Common myeloid progenitor, CD34-positive (primary cell): ENCODE data around the gene MTHFD2. TPM values are rescaled to one million over a fixed set of nuclear protein-coding genes. Genes with fewer than 3 reads are reported as not detected.

Experiments used
- CTCF ChIA-PET: fragments of 350-600 bp; sonication (Branson Sonifier 250); formaldehyde crosslinking; loops from one replicate; lab custom pipeline; 2021; ENCODE audit warnings: antibody characterized with exemption; lab: Charles Lee
- POLR2A ChIA-PET: fragments of 350-600 bp; sonication (Branson Sonifier 250); formaldehyde crosslinking; loops from one replicate; lab custom pipeline; 2021; ENCODE audit warnings: antibody characterized with exemption; lab: Charles Lee
- DNase-seq, 3 donors: peaks; one replicate each; pipeline versions ENCODE4 v3.0.0 to v3.0.0-alpha.2; 2013
- H3K27ac ChIP-seq, 2 experiments: 1 replicate in 1 of 2; 2 replicates in 1 of 2; pipeline ENCODE4 v1.7.0; 2013; ENCODE audit warnings: inconsistent platforms in 2 of 2, low read length in 2 of 2, mild to moderate bottlenecking in 2 of 2, low read depth in 1 of 2, moderate library complexity in 1 of 2; ENCODE audit not compliant: severe bottlenecking in 2 of 2, insufficient read depth in 1 of 2, poor library complexity in 1 of 2
- H3K27me3 ChIP-seq, 5 experiments: replicated peaks in 2 of 5; 1 replicate in 3 of 5; 2 replicates in 2 of 5; pipeline versions ENCODE4 v1.6.1 to v1.7.0; 2013; ENCODE audit warnings: low read length in 4 of 5, mild to moderate bottlenecking in 2 of 5, moderate library complexity in 2 of 5, inconsistent platforms in 1 of 5; ENCODE audit not compliant: insufficient read depth in 5 of 5, control insufficient read depth in 4 of 5
- H3K36me3 ChIP-seq, 4 experiments: 1 replicate in 2 of 4; 2 replicates in 2 of 4; pipeline versions ENCODE4 v1.6.1 to v1.7.0; 2013; ENCODE audit warnings: low read length in 3 of 4, control low read depth in 1 of 4, mild to moderate bottlenecking in 1 of 4; ENCODE audit not compliant: control insufficient read depth in 4 of 4, insufficient read depth in 4 of 4
- H3K4me1 ChIP-seq, 4 experiments: 1 replicate in 3 of 4; 2 replicates in 1 of 4; pipeline versions ENCODE4 v1.6.1 to v1.7.1; 2013; ENCODE audit warnings: low read length in 3 of 4, mild to moderate bottlenecking in 3 of 4, control low read depth in 1 of 4, inconsistent platforms in 1 of 4, moderate library complexity in 1 of 4; ENCODE audit not compliant: control insufficient read depth in 4 of 4, insufficient read depth in 4 of 4; ENCODE audit errors: control extremely low read depth in 1 of 4
- H3K4me3 ChIP-seq, 7 experiments: 1 replicate in 4 of 7; 2 replicates in 3 of 7; pipeline versions ENCODE4 v1.5.1 to v1.7.0; 2013; ENCODE audit warnings: mild to moderate bottlenecking in 7 of 7, low read length in 6 of 7, moderate library complexity in 6 of 7, inconsistent platforms in 2 of 7, low read depth in 2 of 7, control low read depth in 1 of 7; ENCODE audit not compliant: insufficient read depth in 4 of 7, control insufficient read depth in 1 of 7; ENCODE audit errors: extremely low read depth in 1 of 7
- H3K9me3 ChIP-seq, 5 experiments: 1 replicate in 4 of 5; 2 replicates in 1 of 5; pipeline versions ENCODE4 v1.6.1 to v1.7.1; 2013; ENCODE audit warnings: low read length in 4 of 5, mild to moderate bottlenecking in 2 of 5, inconsistent platforms in 1 of 5, low read depth in 1 of 5, moderate library complexity in 1 of 5; ENCODE audit not compliant: control insufficient read depth in 4 of 5, insufficient read depth in 2 of 5; ENCODE audit errors: control extremely low read depth in 1 of 5
- WGBS: methylation state at CpG from one replicate; pipeline ENCODE4 v1.1.5; 2013; ENCODE audit not compliant: insufficient coverage; 5-methylcytosine and 5-hydroxymethylcytosine counted together
- polyA plus RNA-seq: library from polyadenylated mRNA; unstranded; fragments of 120-200 nt; gene quantifications from one replicate; pipeline ENCODE4 v1.2.1, GENCODE V29; 2013

Gene MTHFD2
- 40.7 TPM for polyA plus RNA-seq

GRCh38 chr2:74198461-74199274, at the start of gene MTHFD2:
Gene MTHFD2 (plus strand): TSS chr2:74198615. CDS start chr2:74198642, 27 bp downstream.
- H3K9me3 ChIP-seq: no peaks in the 10 kb centered on the region
- peaks cover 0 to 35% (median 21%) of the 10 kb centered on the region in 4 experiments for H3K4me1 ChIP-seq
- H3K27me3 ChIP-seq: no peaks in the 10 kb centered on the region
- H3K27ac ChIP-seq: peak within 1 kb of the TSS; percentile 77 to 94
- ChIA-PET POLR2A (interaction anchor here (0.7 to 2.1 kb wide), 3 partner anchors 11 to 20 kb away, joined by 3 to 12 read pairs (median 8); partner anchors contain the start of gene MOB1A), CTCF (interaction anchor here (0.7 to 4.2 kb wide), 12 partner anchors 15 to 126 kb away, joined by 3 to 39 read pairs (median 4); partner anchors contain the start of gene MOB1A)
- DNase-seq: peak; percentile 95 to 99 (median 98)
- WGBS: under 1% methylated on average over 93 of the region's 96 CpGs
- H3K4me3 ChIP-seq: peak within 1 kb of the TSS; percentile 49 to 96 (median 79)
- H3K36me3 ChIP-seq: peaks cover 0 to 8% (median 0%) of the 10 kb centered on the region in 4 experiments

- no peak for DNase-seq
- Histone ChIP-seq H3K27me3 (no peaks in the 10 kb centered on the region), H3K9me3 (no peaks in the 10 kb centered on the region), H3K27ac (no peak overlapping the region), H3K4me1 (peaks cover 7 to 31% (median 21%) of the 10 kb centered on the region in 4 experiments), H3K4me3 (peak overlapping the region in 1 of 7 experiments; percentile 94), H3K36me3 (peaks cover 8 to 40% (median 19%) of the 10 kb centered on the region in 4 experiments)
- 90% methylated on average over 2 of the region's 5 CpGs for WGBS
- ChIA-PET CTCF (interaction anchor here (1.0 to 5.8 kb wide), 10 partner anchors 14 to 333 kb away, joined by 3 to 35 read pairs (median 4); partner anchors contain the start of gene DGUOK), POLR2A (no interaction called here)
Observed at GRCh38 chr2:74149247-74149525, 49.2 kb upstream of the MTHFD2 start.

GRCh38 chr2:74149570-74150319, 48.7 kb upstream of the MTHFD2 start:
- CTCF ChIA-PET: interaction anchor here (0.8 to 5.8 kb wide), 13 partner anchors 11 to 334 kb away, joined by 3 to 35 read pairs (median 4); partner anchors contain the start of gene DGUOK

GRCh38 chr2:74152954-74153353, 45.5 kb upstream of the MTHFD2 start:
- Histone ChIP-seq H3K27ac (no peak overlapping the region), H3K36me3 (peaks cover 10 to 56% (median 35%) of the 10 kb centered on the region in 4 experiments), H3K4me3 (no peak overlapping the region), H3K9me3 (no peaks in the 10 kb centered on the region), H3K4me1 (peaks cover 5 to 17% (median 10%) of the 10 kb centered on the region in 4 experiments), H3K27me3 (no peaks in the 10 kb centered on the region)
- no peak for DNase-seq
- WGBS: no CpG with 5 or more reads among the region's 2 CpGs
- ChIA-PET CTCF (interaction anchor here (1.3 to 5.7 kb wide), 5 partner anchors 8 to 329 kb away, joined by 4 to 35 read pairs (median 4); no protein-coding TSS in a partner anchor), POLR2A (interaction anchor here (1.4 kb wide), 1 partner anchor 19 kb away, joined by 4 read pairs; no protein-coding TSS in a partner anchor)

More at GRCh38 chr2:74149570-74150319, 48.7 kb upstream of the MTHFD2 start:
- Histone ChIP-seq H3K4me3 (no peak overlapping the region), H3K36me3 (peaks cover 8 to 40% (median 19%) of the 10 kb centered on the region in 4 experiments), H3K27me3 (no peaks in the 10 kb centered on the region), H3K4me1 (peaks cover 7 to 31% (median 21%) of the 10 kb centered on the region in 4 experiments), H3K27ac (no peak overlapping the region), H3K9me3 (no peaks in the 10 kb centered on the region)
- peak in 1 of 3 donors; percentile 27 for DNase-seq
- WGBS: 79% methylated on average over 7 of the region's 7 CpGs
- POLR2A ChIA-PET: no interaction called here

- no peak overlapping the region for H3K4me3 ChIP-seq
- WGBS: no CpG with 5 or more reads among the region's 3 CpGs
- H3K4me1 ChIP-seq: no peaks in the 10 kb centered on the region
- H3K36me3 ChIP-seq: peaks cover 12 to 75% (median 52%) of the 10 kb centered on the region in 4 experiments
- POLR2A ChIA-PET: no interaction called here
- H3K27ac ChIP-seq: no peak overlapping the region
- no peaks in the 10 kb centered on the region for H3K9me3 ChIP-seq
- CTCF ChIA-PET: interaction anchor here (0.7 to 2.2 kb wide), 5 partner anchors 10 to 44 kb away, joined by 3 to 6 read pairs (median 5); no protein-coding TSS in a partner anchor
- DNase-seq: peak in 1 of 3 donors; percentile 30
- H3K27me3 ChIP-seq: no peaks in the 10 kb centered on the region
Observed at GRCh38 chr2:74155830-74156229, 42.6 kb upstream of the MTHFD2 start.

- ChIA-PET POLR2A (interaction anchor here (1.1 kb wide), 1 partner anchor 15 kb away, joined by 3 read pairs; no protein-coding TSS in a partner anchor), CTCF (interaction anchor here (0.8 to 2.2 kb wide), 3 partner anchors 9 to 35 kb away, joined by 3 to 7 read pairs (median 5); no protein-coding TSS in a partner anchor)
- peaks cover 0 to 5% (median 3%) of the 10 kb centered on the region in 5 experiments for H3K9me3 ChIP-seq
Observed at GRCh38 chr2:74162951-74163350, 35.5 kb upstream of the MTHFD2 start.

More at GRCh38 chr2:74162951-74163350, 35.5 kb upstream of the MTHFD2 start:
- WGBS: no CpG with 5 or more reads among the region's 6 CpGs
- Histone ChIP-seq H3K27ac (no peak overlapping the region), H3K4me3 (no peak overlapping the region), H3K27me3 (no peaks in the 10 kb centered on the region), H3K36me3 (peaks cover 39 to 88% (median 58%) of the 10 kb centered on the region in 4 experiments), H3K4me1 (no peaks in the 10 kb centered on the region)
- DNase-seq: peak in 1 of 3 donors; percentile 26
